ENCODE measurements around the gene MMP14. TPM values are rescaled to one million over a fixed set of nuclear protein-coding genes. Genes with fewer than 3 reads are reported as not detected.

MMP14 gene
- total and polyA plus RNA-seq, 2 of the 13 experiments (the other 11 are each of a cell fraction or from before 2014, with no cell fraction given): 5.2 to 9.8 TPM

- TF ChIP-seq ZNF142 (CRISPR knock-in tag; IDR thresholded peaks at IDR 0.05): no peak
Observed at GRCh38 chr14:22811722-22812121, 24.7 kb upstream of the MMP14 start (continued).

- H3K9me3 ChIP-seq (ENCODE audit: low read length): no peaks in the 10 kb centered on the region
- POLR2A ChIA-PET: interaction anchor here (0.9 to 1.6 kb wide), 4 partner anchors 10 to 46 kb away, joined by 3 to 6 read pairs (median 4); partner anchors contain the start of gene OXA1L
Observed at GRCh38 chr14:22812744-22813143, 23.6 kb upstream of the MMP14 start.

More at GRCh38 chr14:22812744-22813143, 23.6 kb upstream of the MMP14 start:
- FAIRE-seq (no peak), ATAC-seq (peak; percentile 76), DNase-seq (ENCODE audit: low spot score) (no peak)
- Histone ChIP-seq H3K27me3 (ENCODE audit: control insufficient read depth in 1 of 2, insufficient read depth in 2 of 2, low read length in 2 of 2) (no peaks in the 10 kb centered on the region; a peak in 1 of 5 replicates), H3K79me2 (ENCODE audit: insufficient read depth, low read length) (no peaks in the 10 kb centered on the region), H2AFZ (ENCODE audit: low read length) (no peak overlapping the region), H3K36me3 (replicated peaks in 1 of 2; ENCODE audit: control insufficient read depth in 1 of 2, insufficient read depth in 2 of 2, low read length in 2 of 2) (no peaks in the 10 kb centered on the region), H3K4me2 (ENCODE audit: low read depth, low read length) (no peak overlapping the region), H3K9ac (ENCODE audit: insufficient read depth, low read depth, low read length) (no peak overlapping the region), H4K20me1 (ENCODE audit: insufficient read depth, low read length) (no peaks in the 10 kb centered on the region), H3K27ac (ENCODE audit: extremely low read length, insufficient read depth, low read length) (no peak overlapping the region), H3K4me3 (replicated peaks in 1 of 3; ENCODE audit: insufficient read depth in 1 of 3, low read depth in 2 of 3, low read length in 3 of 3) (no peak overlapping the region), H3K4me1 (ENCODE audit: insufficient read depth, low read length) (peaks cover 36% of the 10 kb centered on the region)
- in situ Hi-C loops (cut with HindIII; ENCODE audit: extremely low pct_ligation_motif_present, low pct_unique_long_range_greater_than_20kb) (no loop called here), intact Hi-C loops (cut with micrococcal nuclease; ENCODE audit: unreplicated experiment) (no loop called here)
- TF ChIP-seq ZNF572 (CRISPR knock-in tag; IDR thresholded peaks at IDR 0.05) (peak; percentile 87; the same call in 1 of the 2 replicates), STAT6 (CRISPR knock-in tag; IDR thresholded peaks at IDR 0.05; ENCODE audit: borderline replicate concordance) (no peak), ZNF816 (CRISPR knock-in tag; IDR thresholded peaks at IDR 0.05; ENCODE audit: borderline replicate concordance) (no peak), ZFP41 (CRISPR knock-in tag; IDR thresholded peaks at IDR 0.05; ENCODE audit: borderline replicate concordance) (no peak)
- BruUV-seq (replicated peaks): no TSS peak
- 72% methylated on average over 4 of the region's 4 CpGs for WGBS (ENCODE audit: low lambda C conversion rate)
- CTCF ChIA-PET (ENCODE audit: low intra/inter-chr PET ratio, low total read pairs): interaction anchor here (1.2 kb wide), 1 partner anchor 41 kb away, joined by 4 read pairs; no protein-coding TSS in a partner anchor
